ENCODE data around the gene DENND11. TPM values are rescaled to one million over a fixed set of nuclear protein-coding genes. Genes with fewer than 3 reads are reported as not detected.

Gene DENND11
- total RNA-seq, 2 donors from 2014 or later: 32.3 to 38.1 TPM

DNA sequence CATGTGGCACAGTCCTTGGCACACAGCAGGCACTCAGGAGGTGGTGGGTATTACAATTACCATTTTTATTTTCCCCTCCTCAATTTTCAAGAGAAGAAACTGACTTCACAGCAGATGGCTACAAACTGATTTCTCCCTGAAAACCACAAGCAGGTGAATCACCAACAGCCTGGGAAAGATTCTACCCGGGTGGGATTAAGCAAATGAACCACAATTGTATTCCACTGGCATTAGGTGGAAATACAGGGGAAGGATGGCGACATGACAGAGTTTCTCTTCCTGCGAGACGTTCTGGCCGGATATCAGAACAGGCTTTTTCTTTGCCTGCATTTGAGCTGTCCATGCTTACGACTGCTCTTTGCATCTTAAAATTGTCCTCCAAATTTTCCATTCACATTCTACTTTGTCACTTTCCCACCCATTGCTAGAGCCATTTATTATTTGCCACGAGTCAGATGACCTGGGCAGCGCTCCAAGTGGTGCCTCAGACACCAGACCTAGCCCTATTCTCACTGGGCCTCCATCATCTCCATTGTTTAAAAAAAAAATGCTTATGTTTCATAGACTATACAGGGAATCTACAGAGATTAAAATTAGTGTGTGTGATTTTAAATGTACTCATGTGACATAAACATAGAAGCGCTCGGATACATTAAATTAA lies 4.6 kb downstream of the DENND11 start:
- Histone ChIP-seq H3K9me3 (no peaks in the 10 kb centered on the region), H3K27ac (no peak overlapping the region), H3K27me3 (no peaks in the 10 kb centered on the region), H3K4me1 (peaks cover 6% of the 10 kb centered on the region), H3K36me3 (no peaks in the 10 kb centered on the region), H3K9ac (ENCODE audit: low read depth in 2 of 2, low read length in 2 of 2) (no peak overlapping the region), H3K4me3 (no peak overlapping the region)
- intact Hi-C loops (cut with DNase I): no loop called here
- DNase-seq: no peak
- TF ChIP-seq CTCF (IDR thresholded peaks at IDR 0.05): no peak

DNA sequence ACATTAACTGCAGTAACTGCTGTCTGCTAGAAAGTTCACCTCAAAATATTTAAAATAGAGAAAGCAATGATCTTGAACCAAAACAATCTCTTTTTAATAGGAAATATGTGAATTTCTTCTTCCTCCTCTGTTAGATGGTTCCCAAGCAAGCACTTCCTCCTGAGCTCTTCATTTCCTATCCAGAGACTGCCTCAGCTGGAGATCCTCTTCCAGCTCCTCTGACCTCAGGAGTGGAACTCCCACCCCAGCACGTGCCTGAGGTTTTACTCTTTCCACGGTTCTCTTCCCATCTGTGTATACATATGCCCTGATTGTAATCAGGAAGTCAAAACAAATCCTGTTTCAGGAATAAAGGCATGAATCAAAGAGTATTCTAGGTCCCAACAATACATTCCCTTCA lies 5.6 kb downstream of the DENND11 start:
- Histone ChIP-seq H3K4me1 (peaks cover 6% of the 10 kb centered on the region), H3K4me3 (no peak overlapping the region), H3K27ac (peak overlapping the region; percentile 38), H3K9ac (ENCODE audit: low read depth in 2 of 2, low read length in 2 of 2) (no peak overlapping the region), H3K9me3 (no peaks in the 10 kb centered on the region), H3K27me3 (no peaks in the 10 kb centered on the region), H3K36me3 (no peaks in the 10 kb centered on the region)
- no peak for TF ChIP-seq CTCF (IDR thresholded peaks at IDR 0.05)
- intact Hi-C loops (cut with DNase I): no loop called here
- peak; percentile 31 for DNase-seq

- no peak for TF ChIP-seq CTCF (IDR thresholded peaks at IDR 0.05)
- DNase-seq: peak; percentile 70
- Histone ChIP-seq H3K9me3 (no peaks in the 10 kb centered on the region), H3K27me3 (no peaks in the 10 kb centered on the region), H3K27ac (peak overlapping the region; percentile 38), H3K4me1 (peaks cover 6% of the 10 kb centered on the region), H3K4me3 (no peak overlapping the region), H3K36me3 (no peaks in the 10 kb centered on the region), H3K9ac (ENCODE audit: low read depth in 2 of 2, low read length in 2 of 2) (no peak overlapping the region)
- intact Hi-C loops (cut with DNase I): no loop called here
Measured at GRCh38 chr7:141695803-141696289, 6.1 kb downstream of the DENND11 start.

DNA sequence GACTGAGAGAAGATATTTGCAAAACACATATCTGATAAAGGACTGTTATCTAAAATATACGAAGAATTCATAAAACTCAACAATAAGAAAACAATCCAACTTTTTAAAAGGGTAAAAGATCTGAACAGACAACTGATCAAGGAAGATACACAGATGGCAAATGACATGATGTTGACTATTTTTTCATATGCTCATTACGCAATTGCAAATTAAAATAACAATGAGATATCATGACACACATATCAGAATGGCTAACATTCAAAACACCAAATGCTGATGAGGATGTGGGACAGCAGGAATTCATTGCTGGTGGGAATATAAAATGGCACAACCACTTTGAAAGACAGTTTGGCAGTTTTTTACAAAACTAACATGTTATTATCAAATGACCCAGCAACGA lies 8.9 kb downstream of the DENND11 start:
- no peak overlapping the region for H3K4me3 ChIP-seq
- no peaks in the 10 kb centered on the region for H3K27me3 ChIP-seq
- intact Hi-C loops (cut with DNase I): no loop called here
- TF ChIP-seq CTCF (IDR thresholded peaks at IDR 0.05): no peak
- no peaks in the 10 kb centered on the region for H3K36me3 ChIP-seq
- peaks cover 6% of the 10 kb centered on the region for H3K4me1 ChIP-seq
- H3K9ac ChIP-seq (ENCODE audit: low read depth in 2 of 2, low read length in 2 of 2): no peak overlapping the region
- H3K9me3 ChIP-seq: no peaks in the 10 kb centered on the region
- no peak overlapping the region for H3K27ac ChIP-seq
- DNase-seq: no peak

DNA sequence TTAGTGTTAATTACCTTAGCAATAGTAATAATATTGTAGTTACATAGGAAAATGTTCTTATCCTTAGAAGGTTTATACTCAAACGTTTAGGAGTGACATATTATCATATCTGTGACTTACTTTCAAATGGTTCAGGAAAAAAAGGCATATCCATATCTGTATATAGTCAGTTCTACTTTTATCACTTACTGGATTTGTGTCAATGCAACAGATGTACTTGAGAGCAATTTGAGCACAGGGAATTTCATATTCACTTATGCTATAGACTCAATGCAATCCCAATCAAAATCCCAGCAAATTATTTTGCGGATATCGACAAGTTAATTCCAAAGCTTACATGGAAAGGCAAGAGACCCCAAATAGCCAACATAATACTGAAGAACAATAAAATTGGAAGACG lies 10.0 kb downstream of the DENND11 start:
- DNase-seq: no peak
- intact Hi-C loops (cut with DNase I): no loop called here
- H3K36me3 ChIP-seq: no peaks in the 10 kb centered on the region
- no peak overlapping the region for H3K9ac ChIP-seq (ENCODE audit: low read depth in 2 of 2, low read length in 2 of 2)
- peaks cover 6% of the 10 kb centered on the region for H3K4me1 ChIP-seq
- H3K9me3 ChIP-seq: no peaks in the 10 kb centered on the region
- no peak overlapping the region for H3K27ac ChIP-seq
- H3K27me3 ChIP-seq: no peaks in the 10 kb centered on the region
- TF ChIP-seq CTCF (IDR thresholded peaks at IDR 0.05): no peak
- H3K4me3 ChIP-seq: no peak overlapping the region
